ELR (cell line): Measurements from ENCODE around the gene INTS6.

Experiments used
- DNase-seq: peaks from one replicate; pipeline ENCODE4 v3.0.0-alpha.2; 2015; ENCODE audit warnings: low read depth

The INTS6 gene

GRCh38 chr13:51318876-51319275, 134.0 kb downstream of the INTS6 start:
- DNase-seq: no peak

- no peak for DNase-seq
Measured at GRCh38 chr13:51318015-51318414, 134.8 kb downstream of the INTS6 start.

GRCh38 chr13:51317262-51317661, 135.6 kb downstream of the INTS6 start:
- DNase-seq: no peak

- no peak for DNase-seq
Measured at GRCh38 chr13:51313619-51314018, 139.2 kb downstream of the INTS6 start.

- DNase-seq: no peak
Measured at GRCh38 chr13:51311957-51312520, 140.8 kb downstream of the INTS6 start.
